ENCODE data around the gene PTPN13. TPM values are rescaled to one million over a fixed set of nuclear protein-coding genes. Genes with fewer than 3 reads are reported as not detected.
A peak's percentile ranks its signal among the peaks of the same experiment; 100 is the strongest.

Gene PTPN13, protein sequence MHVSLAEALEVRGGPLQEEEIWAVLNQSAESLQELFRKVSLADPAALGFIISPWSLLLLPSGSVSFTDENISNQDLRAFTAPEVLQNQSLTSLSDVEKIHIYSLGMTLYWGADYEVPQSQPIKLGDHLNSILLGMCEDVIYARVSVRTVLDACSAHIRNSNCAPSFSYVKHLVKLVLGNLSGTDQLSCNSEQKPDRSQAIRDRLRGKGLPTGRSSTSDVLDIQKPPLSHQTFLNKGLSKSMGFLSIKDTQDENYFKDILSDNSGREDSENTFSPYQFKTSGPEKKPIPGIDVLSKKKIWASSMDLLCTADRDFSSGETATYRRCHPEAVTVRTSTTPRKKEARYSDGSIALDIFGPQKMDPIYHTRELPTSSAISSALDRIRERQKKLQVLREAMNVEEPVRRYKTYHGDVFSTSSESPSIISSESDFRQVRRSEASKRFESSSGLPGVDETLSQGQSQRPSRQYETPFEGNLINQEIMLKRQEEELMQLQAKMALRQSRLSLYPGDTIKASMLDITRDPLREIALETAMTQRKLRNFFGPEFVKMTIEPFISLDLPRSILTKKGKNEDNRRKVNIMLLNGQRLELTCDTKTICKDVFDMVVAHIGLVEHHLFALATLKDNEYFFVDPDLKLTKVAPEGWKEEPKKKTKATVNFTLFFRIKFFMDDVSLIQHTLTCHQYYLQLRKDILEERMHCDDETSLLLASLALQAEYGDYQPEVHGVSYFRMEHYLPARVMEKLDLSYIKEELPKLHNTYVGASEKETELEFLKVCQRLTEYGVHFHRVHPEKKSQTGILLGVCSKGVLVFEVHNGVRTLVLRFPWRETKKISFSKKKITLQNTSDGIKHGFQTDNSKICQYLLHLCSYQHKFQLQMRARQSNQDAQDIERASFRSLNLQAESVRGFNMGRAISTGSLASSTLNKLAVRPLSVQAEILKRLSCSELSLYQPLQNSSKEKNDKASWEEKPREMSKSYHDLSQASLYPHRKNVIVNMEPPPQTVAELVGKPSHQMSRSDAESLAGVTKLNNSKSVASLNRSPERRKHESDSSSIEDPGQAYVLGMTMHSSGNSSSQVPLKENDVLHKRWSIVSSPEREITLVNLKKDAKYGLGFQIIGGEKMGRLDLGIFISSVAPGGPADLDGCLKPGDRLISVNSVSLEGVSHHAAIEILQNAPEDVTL (N-terminal part only)
- total RNA-seq (2014; rRNA removed; shearing (Covaris generic)), result 47.9 and 54.6 TPM in 2 replicates
- 22.4 and 33.9 TPM in 2 replicates for polyA plus RNA-seq (2015; cell fraction: cytosol; rRNA removed)
- 20.4 and 25.7 TPM in 2 replicates for polyA plus RNA-seq (2015; cell fraction: nucleus; rRNA removed)

DNA sequence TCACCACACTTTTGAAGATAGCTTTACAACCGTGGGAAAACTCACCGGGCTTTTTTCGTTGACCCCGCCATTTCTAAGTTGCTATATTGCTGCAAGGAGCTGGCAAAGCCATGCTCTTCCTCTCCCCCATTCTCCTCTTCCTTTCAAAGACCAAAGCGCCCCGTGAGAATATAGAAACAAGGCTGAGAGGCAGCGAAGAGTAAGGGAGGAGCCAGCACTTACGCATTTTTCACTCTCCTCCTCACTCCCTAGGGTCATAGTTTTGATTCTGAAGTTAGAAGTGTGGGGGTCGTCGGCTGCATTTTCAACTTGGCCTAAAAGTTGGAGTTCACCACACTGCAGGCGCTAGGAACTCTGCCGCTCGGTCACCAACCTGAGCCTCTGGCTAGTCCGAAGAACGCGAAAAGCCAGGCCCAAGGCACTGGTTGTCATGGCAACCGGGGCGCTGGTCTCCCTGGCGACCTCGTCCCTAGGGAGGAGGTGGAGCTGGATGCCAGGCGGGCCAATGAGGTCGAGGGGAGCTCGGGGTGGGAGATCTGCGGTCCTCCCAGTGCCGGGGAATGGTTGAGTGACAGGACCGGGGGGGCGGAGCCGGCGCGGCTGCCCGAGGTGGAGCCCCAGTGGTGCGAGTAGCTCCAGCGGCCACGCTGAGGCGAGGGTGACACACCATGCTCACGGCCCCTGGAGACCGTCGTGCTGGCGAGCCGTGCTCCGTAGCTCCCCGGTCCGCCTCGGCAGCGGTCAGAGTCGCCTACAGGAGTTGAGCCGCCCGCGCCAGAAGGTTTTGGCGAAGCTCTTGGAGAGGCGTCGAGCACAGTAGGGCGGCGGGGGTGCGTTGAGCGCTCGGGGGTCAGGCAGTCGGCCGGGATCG is at the start of gene PTPN13:
Gene PTPN13, plus strand, starts transcription at position 628 of the 871 bp plus-strand sequence. CDS start 40,942 bp downstream, outside the sequence.
- in situ Hi-C loops (cut with HindIII; ENCODE audit: low pct_unique_long_range_greater_than_20kb, low sequenced_read_pairs), result no loop called here
- peak; percentile 98 for DNase-seq (ENCODE audit: low read depth, low spot score)

DNA sequence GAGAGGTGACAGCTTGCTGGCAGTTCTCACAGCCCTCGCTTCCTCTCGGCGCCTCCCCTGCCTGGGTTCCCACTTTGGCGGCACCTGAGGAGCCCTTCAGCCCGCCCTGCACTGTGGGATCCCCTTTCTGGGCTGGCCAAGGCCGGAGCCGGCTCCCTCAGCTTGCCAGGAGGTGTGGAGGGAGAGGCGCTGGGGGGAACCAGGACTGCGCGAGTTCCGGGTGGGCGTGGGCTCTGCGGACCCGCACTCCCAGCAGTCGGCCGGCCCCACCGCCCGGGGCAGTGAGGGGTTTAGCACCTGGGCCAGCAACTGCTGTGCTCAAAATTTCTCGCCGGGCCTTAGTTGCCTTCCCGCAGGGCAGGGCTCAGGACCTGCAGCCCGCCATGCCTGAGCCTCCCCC is 47.0 kb upstream of the PTPN13 start:
- no peak for DNase-seq (ENCODE audit: low read depth, low spot score)
- in situ Hi-C loops (cut with HindIII; ENCODE audit: low pct_unique_long_range_greater_than_20kb, low sequenced_read_pairs), result no loop called here

DNA sequence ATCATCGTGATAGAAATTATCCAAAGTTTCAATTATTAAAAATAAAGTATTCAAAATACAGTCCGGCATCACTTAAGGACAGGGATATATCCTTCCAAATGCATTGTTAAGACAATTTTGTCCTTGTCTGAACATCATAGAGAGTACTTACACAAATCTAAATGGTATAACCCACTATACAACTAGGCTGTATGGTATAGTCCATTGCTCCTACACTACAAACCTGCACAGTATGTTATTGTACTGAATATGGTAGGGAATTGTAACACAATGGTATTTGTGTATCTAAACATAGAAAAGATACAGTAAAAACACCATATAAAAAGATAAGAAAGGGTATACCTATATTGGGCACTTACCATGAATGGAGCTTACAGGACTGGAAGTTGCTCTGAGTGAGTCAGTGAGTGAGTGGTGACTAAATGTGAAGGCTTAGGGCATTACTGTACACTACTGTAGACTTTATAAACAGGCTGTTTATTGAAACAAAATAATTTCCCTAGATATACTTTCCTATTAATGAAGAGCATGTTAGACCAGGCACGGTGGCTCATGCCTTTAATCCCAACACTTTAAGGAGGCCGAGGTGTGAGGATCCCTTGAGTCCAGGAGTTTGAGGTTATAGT is 44.8 kb upstream of the PTPN13 start:
- in situ Hi-C loops (cut with HindIII; ENCODE audit: low pct_unique_long_range_greater_than_20kb, low sequenced_read_pairs), result no loop called here
- no peak for DNase-seq (ENCODE audit: low read depth, low spot score)

DNA sequence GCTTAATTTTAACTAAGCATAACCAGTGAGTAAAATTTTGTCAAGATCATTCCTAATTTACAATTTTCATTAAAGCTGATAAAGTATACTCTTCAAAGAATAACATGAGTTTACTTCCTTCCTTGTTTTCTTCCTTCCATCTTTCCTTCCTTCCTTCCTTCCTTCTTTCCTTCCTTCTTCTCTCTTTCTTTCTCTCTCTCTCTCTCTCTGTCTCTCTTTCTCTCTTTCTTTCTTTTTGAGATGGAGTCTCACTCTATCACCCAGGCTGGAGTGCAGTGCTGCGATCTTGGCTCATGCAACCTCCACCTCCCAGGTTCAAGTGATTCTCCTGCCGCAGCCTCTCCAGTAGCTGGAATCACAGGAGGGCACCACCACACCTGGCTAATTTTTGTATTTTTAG is 42.7 kb upstream of the PTPN13 start:
- no peak for DNase-seq (ENCODE audit: low read depth, low spot score)
- in situ Hi-C loops (cut with HindIII; ENCODE audit: low pct_unique_long_range_greater_than_20kb, low sequenced_read_pairs), result no loop called here

DNA sequence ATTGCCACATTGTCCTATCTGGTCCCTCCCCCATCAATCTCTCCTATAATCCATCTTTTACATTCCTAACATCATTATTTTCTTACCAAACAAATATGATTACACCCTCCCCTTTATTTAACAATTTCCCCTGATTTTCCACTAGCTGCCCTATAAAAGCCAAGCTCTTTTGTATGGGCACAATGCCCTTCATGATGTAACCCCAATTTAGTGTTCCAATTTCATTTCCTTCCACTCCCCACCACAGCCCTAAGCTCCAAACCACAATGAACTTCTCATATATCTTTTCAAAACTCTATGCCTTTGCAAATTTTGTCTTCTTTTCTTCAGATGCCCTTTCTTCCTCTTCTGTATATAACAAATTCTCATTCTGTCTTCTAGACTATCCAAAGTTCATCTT is 39.5 kb upstream of the PTPN13 start:
- no peak for DNase-seq (ENCODE audit: low read depth, low spot score)
- in situ Hi-C loops (cut with HindIII; ENCODE audit: low pct_unique_long_range_greater_than_20kb, low sequenced_read_pairs), result no loop called here

DNA sequence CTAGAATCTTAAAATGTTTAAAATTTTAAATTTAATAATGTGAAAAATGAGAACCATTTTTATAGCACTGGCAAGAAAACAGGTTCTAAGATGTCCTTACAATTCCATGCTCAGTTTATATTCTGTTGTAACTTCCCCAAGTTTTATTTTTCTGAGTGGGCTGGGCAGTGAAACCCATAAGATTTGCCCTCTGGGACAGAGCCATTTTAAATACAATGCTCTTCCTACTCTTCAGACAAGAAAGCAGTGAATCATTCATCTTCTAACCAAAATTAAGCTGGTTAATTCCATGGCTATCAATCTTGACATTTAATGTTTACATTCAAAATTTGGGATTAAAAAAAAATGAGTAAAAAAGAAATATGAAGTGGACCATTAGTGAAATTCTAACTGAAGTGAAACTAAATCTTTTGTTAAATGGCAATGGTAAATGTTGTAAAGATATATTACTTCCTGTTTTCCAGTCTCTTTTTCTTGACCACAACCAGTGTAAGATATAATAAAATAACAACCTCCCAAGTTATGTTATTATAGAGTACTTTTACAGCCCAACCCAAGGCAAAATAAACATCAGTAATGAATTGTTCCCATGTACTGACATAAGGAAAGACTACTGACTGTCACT is 37.2 kb upstream of the PTPN13 start:
- DNase-seq (ENCODE audit: low read depth, low spot score), result no peak
- in situ Hi-C loops (cut with HindIII; ENCODE audit: low pct_unique_long_range_greater_than_20kb, low sequenced_read_pairs), result no loop called here

DNA sequence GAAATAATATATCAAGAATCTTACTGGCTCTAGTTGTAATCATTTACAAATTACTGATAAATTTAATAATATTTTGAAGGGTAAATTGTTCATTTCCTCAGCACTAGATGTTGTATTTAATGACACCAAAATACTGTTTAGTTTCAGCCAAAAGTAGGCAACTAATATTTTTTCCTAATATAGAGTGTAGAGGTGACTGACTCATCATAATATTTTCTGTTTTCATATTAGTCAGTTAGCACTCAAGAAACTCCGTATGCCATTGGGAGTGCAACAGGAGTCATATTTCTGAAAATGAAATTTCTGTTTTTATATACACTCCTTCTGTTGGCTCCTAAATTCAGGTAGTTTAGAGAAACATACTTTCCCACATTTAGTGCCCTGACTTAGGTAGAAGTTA is 36.6 kb upstream of the PTPN13 start:
- in situ Hi-C loops (cut with HindIII; ENCODE audit: low pct_unique_long_range_greater_than_20kb, low sequenced_read_pairs), result no loop called here
- no peak for DNase-seq (ENCODE audit: low read depth, low spot score)

DNA sequence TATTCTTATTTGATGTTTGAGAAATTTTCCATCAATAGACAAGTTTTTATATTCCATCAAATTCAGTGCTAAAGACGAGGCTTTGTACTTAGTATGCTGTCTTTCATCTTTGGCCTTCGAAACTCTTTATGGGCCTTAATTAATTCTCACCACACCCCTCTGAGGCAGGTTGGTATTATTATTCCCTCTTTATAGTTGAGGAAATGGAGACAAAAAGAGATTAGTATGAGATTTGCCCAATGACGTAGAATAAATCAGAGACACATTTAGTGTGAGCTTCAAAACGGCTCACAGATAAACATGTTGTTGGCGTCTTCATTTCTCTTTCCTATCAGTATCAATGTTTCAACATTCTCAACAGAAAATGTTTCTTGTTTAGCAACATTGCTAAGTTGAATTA is 35.9 kb upstream of the PTPN13 start:
- in situ Hi-C loops (cut with HindIII; ENCODE audit: low pct_unique_long_range_greater_than_20kb, low sequenced_read_pairs), result no loop called here
- no peak for DNase-seq (ENCODE audit: low read depth, low spot score)

DNA sequence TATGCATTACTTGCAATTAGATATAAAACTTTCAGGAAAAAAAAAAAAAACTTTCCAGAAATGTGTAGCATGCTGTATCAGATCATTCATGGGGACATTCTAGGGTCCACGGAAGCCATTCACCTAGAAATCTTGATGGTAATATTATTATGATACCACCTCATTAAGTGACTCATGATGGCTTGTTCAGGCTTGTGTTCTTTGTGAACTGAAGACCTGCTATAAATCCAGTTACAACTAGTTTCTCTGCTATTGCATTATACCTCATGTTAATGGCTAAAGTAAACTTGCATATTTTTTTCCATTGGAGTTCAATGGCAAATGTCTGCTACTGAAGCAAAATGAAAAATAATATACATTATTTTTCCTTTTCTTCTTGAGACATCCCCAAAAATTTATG is 35.3 kb upstream of the PTPN13 start:
- no peak for DNase-seq (ENCODE audit: low read depth, low spot score)
- in situ Hi-C loops (cut with HindIII; ENCODE audit: low pct_unique_long_range_greater_than_20kb, low sequenced_read_pairs), result no loop called here

DNA sequence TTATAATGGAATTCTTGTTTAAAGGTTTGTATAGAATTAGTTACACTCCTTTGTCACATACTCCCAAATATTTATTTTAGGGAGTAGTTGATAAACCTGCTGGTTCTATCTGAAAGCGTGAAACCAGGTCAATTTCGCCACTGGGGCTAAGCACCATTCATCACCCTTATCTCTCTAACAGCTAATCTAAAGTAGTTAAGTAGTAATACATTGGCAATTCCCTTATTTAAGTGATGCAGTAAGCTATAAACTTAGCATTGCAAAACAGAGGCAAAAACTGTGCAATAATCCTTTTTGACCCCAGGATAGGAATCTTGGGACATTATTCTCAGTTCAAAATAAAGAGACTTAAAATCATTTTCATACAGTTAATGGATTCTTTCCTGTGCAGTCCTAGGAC is 33.7 kb upstream of the PTPN13 start:
- no peak for DNase-seq (ENCODE audit: low read depth, low spot score)
- in situ Hi-C loops (cut with HindIII; ENCODE audit: low pct_unique_long_range_greater_than_20kb, low sequenced_read_pairs), result no loop called here

DNA sequence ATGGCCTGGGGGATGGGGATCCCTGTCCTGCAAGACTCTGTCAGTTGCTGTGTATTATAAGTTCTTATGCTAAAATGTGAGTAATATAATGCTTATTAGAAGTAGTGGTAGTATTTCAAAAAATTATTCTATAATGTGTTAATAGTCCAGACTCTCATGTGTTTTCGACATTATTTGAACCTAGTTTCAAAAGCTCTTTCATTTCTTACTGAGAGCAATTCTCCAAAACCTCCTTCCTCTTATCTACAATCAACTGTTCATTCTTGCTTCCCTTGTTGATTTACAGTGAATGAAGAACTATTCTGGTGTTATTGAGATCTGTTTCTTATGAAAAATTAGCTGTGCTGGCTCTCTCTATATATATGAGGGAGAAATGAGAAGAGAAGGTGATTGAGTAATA is 32.9 kb upstream of the PTPN13 start:
- in situ Hi-C loops (cut with HindIII; ENCODE audit: low pct_unique_long_range_greater_than_20kb, low sequenced_read_pairs), result no loop called here
- DNase-seq (ENCODE audit: low read depth, low spot score), result no peak

DNA sequence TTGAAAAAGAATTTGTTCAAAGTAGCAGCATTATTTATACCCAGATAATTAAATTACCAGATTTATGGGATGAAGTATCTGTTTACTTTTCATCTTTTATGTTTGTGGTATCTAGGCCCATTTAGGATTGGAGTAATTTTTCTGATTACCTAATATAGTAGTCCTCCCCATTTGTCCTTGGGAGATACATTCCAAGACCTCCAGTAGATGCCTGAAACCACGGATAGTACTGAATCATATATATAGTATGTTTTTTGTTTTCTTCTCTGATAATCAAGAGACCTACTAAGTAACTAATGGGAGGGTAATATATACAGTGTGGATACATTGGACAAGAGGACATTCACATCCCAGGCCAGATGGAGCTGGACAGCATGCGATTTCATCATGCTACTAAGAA is 30.7 kb upstream of the PTPN13 start:
- DNase-seq (ENCODE audit: low read depth, low spot score), result no peak
- in situ Hi-C loops (cut with HindIII; ENCODE audit: low pct_unique_long_range_greater_than_20kb, low sequenced_read_pairs), result no loop called here

DNA sequence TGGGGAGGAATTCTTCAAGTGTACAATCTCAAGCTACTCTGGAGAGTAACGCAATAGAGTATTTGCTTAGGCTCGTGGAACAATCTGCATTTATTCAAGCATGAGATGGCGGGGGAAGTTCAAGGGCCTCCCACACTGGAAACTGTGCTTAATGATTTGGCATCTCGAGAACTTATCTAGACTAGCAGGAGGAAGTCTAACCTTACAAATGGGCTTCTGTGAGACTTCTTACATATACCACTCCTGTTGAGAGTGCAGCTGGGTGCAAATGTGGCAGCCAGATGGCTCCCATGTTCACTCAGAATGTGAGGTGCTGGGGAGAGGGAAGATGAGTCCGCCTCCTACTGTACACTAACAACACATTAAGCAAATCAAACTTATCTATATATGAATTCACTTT is 29.3 kb upstream of the PTPN13 start:
- DNase-seq (ENCODE audit: low read depth, low spot score), result no peak
- in situ Hi-C loops (cut with HindIII; ENCODE audit: low pct_unique_long_range_greater_than_20kb, low sequenced_read_pairs), result no loop called here

DNA sequence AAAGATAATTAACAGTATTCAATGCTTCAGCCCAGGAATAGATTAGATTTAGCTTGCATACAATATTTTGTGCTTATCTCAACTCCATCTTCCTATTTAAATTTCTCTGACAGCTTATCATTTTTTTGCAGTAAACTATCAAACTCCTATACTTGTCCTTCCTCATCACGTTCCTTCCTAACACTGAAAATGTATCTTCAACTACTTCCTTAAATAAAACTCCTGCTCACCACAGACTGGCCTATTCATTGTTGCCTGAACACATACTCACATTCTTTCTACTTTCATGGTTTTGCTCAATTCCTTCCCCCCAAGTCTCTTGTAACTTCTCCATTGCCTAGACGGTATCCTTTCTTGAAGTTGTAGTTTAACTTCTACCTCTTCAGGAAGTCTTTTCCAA is 28.5 kb upstream of the PTPN13 start:
- DNase-seq (ENCODE audit: low read depth, low spot score), result no peak
- in situ Hi-C loops (cut with HindIII; ENCODE audit: low pct_unique_long_range_greater_than_20kb, low sequenced_read_pairs), result no loop called here

DNA sequence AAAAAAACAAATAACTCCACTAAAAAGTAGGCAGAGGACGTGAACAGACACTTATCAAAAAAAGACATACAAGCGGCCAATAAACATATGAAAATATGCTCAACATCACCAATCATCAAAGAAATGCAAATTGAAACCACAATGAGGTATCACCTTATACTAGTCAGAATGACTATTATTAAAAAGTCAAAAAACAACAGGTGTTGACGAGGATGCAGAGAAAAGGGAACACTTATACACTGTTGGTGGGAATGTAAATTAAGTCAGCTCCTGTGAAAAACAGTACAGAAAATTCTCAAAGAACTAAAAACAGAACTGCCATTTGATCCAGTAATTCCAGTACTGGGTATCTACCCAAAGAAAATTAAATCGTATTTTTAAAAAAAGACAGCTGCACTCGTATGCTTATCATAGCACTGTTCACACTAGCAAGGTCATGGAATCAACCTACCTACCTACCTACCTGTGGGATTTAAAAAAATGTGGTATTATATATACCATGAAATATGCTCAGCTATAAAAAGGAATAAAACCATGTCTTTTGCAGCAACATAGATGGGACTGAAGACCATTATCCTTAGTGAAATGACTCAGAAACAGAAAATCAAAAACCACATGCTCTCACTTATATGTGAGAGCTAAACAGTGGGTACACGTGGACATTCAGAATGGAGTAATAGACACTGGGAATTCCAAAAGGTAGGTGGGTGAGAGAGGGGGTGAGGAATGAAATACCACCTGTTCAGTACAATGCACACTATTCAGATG is 24.8 kb upstream of the PTPN13 start:
- in situ Hi-C loops (cut with HindIII; ENCODE audit: low pct_unique_long_range_greater_than_20kb, low sequenced_read_pairs), result no loop called here
- DNase-seq (ENCODE audit: low read depth, low spot score), result no peak

DNA sequence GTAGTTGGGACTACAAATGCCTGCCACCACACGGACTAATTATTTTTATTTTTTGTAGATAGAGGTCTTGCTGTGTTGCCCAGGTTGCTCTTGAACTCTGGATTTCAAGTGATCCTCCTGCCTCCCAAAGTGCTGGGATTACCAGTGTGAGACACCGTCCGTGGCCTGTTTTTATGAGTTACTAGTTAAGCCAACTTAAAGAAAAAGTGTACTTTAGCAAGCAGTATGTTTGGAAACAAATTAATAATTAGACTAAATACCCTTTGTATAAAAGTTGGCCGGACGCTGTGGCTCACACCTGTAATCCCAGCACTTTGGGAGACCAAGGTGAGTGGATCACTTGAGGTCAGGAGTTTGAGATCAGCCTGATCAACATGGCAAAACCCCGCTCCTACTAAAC is 14.2 kb upstream of the PTPN13 start:
- in situ Hi-C loops (cut with HindIII; ENCODE audit: low pct_unique_long_range_greater_than_20kb, low sequenced_read_pairs), result no loop called here

More for the DNA sequence above, 14.2 kb upstream of the PTPN13 start:
- DNase-seq (ENCODE audit: low read depth, low spot score), result no peak

All from SK-MEL-5 (cell line).